Measurements from ENCODE around the gene CLEC3B. TPM values are rescaled to one million over a fixed set of nuclear protein-coding genes. Genes with fewer than 3 reads are reported as not detected.

CLEC3B gene
- total RNA-seq, 1 donor from 2014 or later: not detected

DNA sequence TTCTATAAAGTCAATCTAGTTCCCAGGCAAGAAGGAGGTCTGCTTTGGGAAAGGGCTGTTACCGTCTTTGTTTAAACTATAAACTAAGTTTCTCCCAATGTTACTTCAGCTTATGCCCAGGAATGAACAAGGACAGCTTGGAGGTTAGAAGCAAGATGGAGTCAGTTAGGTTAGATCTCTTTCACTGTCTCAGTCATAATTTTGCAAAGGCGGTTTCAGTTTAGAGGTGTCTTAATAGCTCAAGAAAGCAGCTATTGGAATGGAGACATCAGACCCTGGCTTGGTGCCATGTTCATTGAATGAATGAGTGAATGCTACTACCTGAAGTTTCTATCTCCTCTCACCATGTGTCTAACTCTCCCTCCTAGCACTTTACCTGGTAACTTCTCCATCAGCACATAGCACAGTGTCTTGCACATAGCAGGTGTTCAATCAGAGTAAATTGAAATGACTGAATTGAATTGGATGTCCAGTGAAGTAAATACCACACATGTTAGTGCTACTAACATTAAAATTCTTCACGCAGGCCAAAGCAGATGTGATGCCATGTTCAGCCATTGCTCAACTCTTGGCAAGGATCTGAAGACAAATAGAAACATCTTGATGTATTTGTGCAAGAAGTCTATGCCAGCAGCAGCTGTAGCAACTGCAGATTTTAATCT lies 28.2 kb downstream of the CLEC3B start:
- H3K27me3 ChIP-seq (ENCODE audit: control insufficient read depth, insufficient read depth, low read length): no peaks in the 10 kb centered on the region
- TF ChIP-seq, protein P1, sequence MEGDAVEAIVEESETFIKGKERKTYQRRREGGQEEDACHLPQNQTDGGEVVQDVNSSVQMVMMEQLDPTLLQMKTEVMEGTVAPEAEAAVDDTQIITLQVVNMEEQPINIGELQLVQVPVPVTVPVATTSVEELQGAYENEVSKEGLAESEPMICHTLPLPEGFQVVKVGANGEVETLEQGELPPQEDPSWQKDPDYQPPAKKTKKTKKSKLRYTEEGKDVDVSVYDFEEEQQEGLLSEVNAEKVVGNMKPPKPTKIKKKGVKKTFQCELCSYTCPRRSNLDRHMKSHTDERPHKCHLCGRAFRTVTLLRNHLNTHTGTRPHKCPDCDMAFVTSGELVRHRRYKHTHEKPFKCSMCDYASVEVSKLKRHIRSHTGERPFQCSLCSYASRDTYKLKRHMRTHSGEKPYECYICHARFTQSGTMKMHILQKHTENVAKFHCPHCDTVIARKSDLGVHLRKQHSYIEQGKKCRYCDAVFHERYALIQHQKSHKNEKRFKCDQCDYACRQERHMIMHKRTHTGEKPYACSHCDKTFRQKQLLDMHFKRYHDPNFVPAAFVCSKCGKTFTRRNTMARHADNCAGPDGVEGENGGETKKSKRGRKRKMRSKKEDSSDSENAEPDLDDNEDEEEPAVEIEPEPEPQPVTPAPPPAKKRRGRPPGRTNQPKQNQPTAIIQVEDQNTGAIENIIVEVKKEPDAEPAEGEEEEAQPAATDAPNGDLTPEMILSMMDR (IDR thresholded peaks at IDR 0.05; ENCODE audit: insufficient read depth, low read length, poor library complexity, severe bottlenecking): no peak
- DNase-seq (ENCODE audit: low read depth): no peak
- H3K36me3 ChIP-seq (ENCODE audit: control insufficient read depth, insufficient read depth, low read length): no peaks in the 10 kb centered on the region
- no peak overlapping the region for H3K4me3 ChIP-seq (ENCODE audit: low read depth, low read length)

DNA sequence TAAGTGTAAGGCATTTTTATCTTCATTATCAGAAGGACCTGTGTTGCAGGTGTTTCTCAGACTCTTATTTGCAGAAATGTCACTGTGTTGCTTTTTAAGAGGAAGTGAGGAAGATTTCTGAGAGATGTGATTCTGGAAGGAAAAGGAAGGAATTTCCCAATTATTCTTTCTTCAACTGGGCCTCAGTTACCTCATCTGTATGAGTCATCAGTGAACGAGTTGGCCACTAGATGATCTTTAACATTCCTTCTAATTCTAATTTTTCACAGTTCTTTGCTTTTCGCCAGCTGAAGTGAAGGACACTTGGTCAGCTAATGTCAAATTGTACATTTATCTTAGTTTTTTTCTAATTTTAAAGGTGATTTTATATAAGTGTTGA lies 28.9 kb downstream of the CLEC3B start:
- no peaks in the 10 kb centered on the region for H3K27me3 ChIP-seq (ENCODE audit: control insufficient read depth, insufficient read depth, low read length)
- TF ChIP-seq, protein P1 (IDR thresholded peaks at IDR 0.05; ENCODE audit: insufficient read depth, low read length, poor library complexity, severe bottlenecking): no peak
- no peak for DNase-seq (ENCODE audit: low read depth)

DNA sequence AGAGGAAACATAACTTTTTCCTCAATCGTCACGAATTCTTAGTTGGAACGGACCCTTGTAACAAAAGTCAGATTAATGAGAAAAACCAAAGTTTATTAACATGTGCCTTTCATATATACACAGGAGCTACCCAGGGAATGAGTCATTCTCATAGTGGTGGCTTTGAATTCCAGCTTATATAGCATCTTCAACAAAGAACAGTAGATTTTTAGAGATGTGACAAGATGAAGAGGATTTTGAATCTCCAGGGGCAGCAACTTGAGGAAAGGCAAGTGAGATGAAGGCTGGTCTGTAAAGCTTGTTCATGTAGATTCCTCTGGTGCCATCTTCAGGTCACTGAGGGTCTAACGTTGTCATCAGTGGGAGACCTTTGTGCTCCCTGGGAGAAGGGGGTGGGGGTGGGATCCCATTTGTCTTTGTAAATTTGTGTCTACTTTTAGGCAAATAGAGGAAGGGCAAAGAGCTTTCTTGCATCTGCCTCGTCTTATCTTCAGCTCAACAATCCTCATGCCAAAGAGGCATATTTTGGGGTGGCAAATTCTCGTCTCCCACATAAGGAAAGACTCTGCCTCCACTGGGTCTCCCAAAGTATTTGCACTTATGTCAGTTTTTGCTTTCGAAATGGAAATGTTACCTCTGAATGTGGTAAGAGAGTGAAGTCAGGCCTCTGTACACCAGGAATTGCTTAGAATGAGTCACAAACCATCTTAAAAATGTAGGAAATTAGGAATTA lies 29.5 kb downstream of the CLEC3B start:
- TF ChIP-seq, protein P1 (IDR thresholded peaks at IDR 0.05; ENCODE audit: insufficient read depth, low read length, poor library complexity, severe bottlenecking): no peak
- no peak for DNase-seq (ENCODE audit: low read depth)
- no peaks in the 10 kb centered on the region for H3K27me3 ChIP-seq (ENCODE audit: control insufficient read depth, insufficient read depth, low read length)
- no peak overlapping the region for H3K4me3 ChIP-seq (ENCODE audit: low read depth, low read length)
- no peaks in the 10 kb centered on the region for H3K36me3 ChIP-seq (ENCODE audit: control insufficient read depth, insufficient read depth, low read length)

More for the DNA sequence above, 28.9 kb downstream of the CLEC3B start:
- Histone ChIP-seq H3K4me3 (ENCODE audit: low read depth, low read length) (no peak overlapping the region), H3K36me3 (ENCODE audit: control insufficient read depth, insufficient read depth, low read length) (no peaks in the 10 kb centered on the region)

DNA sequence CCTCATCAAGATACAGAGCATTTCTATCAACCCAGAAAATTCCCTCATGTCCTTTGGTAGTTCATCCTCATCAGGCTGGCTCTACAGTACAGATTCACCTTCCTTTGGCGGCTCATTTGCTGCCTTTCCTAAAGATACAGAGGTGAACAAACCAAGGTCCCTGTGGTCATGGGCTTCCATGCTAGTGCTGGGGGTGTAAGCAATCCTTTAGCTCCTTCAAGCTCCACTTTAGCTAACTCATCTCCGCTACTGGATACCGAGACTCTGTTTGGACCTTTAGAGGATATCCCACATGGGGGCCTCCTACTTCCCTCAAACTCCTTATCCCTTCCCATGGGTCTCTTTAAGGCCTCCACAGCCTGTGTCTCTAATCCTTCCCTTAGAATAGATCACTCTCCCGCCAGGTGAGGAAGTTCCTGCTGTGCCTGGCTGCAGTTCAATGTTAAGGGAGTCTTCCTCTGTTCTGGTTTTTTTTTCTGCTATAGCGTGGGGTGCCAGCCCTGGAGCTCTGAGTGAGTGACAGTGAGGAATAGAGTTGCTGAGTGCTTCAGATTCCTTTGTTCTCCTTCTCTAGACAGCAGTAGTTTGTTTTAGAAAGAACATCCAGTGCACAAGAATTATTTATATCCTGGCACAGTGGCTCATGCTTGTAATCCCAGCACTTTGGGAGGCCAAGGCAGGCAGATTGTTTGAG lies 30.7 kb downstream of the CLEC3B start:
- no peak for DNase-seq (ENCODE audit: low read depth)
- TF ChIP-seq, protein P1 (IDR thresholded peaks at IDR 0.05; ENCODE audit: insufficient read depth, low read length, poor library complexity, severe bottlenecking): no peak
- no peak overlapping the region for H3K4me3 ChIP-seq (ENCODE audit: low read depth, low read length)
- no peaks in the 10 kb centered on the region for H3K36me3 ChIP-seq (ENCODE audit: control insufficient read depth, insufficient read depth, low read length)
- no peaks in the 10 kb centered on the region for H3K27me3 ChIP-seq (ENCODE audit: control insufficient read depth, insufficient read depth, low read length)

DNA sequence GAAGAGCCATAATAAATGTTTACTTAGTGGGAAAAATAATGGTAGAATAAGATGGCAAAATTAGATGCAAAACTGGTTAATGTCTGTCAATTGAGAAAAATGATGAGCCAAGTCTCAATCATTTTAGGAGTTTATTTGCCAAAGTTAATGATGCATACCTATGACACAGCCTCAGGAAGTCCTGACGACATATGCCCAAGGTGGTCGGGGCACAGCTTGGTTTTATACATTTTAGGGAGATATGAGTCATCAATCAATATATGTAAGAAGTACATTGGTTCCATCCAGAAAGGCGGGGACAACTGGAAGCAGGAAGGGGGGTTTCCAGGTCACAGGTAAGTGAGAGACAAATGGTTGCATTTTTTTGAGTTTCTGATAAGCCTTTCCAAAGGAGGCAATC lies 31.5 kb downstream of the CLEC3B start:
- TF ChIP-seq, protein P1 (IDR thresholded peaks at IDR 0.05; ENCODE audit: insufficient read depth, low read length, poor library complexity, severe bottlenecking): no peak
- DNase-seq (ENCODE audit: low read depth): no peak
- H3K27me3 ChIP-seq (ENCODE audit: control insufficient read depth, insufficient read depth, low read length): no peaks in the 10 kb centered on the region
- no peaks in the 10 kb centered on the region for H3K36me3 ChIP-seq (ENCODE audit: control insufficient read depth, insufficient read depth, low read length)
- no peak overlapping the region for H3K4me3 ChIP-seq (ENCODE audit: low read depth, low read length)

Measured in kidney epithelial cell (primary cell).